ENCODE results near the gene WDR90. TPM values are rescaled to one million over a fixed set of nuclear protein-coding genes. Genes with fewer than 3 reads are reported as not detected.

Gene WDR90
- total and polyA plus RNA-seq, 2 of the 13 experiments (the other 11 are each of a cell fraction or from before 2014, with no cell fraction given) = 14.9 to 28.9 TPM

DNA sequence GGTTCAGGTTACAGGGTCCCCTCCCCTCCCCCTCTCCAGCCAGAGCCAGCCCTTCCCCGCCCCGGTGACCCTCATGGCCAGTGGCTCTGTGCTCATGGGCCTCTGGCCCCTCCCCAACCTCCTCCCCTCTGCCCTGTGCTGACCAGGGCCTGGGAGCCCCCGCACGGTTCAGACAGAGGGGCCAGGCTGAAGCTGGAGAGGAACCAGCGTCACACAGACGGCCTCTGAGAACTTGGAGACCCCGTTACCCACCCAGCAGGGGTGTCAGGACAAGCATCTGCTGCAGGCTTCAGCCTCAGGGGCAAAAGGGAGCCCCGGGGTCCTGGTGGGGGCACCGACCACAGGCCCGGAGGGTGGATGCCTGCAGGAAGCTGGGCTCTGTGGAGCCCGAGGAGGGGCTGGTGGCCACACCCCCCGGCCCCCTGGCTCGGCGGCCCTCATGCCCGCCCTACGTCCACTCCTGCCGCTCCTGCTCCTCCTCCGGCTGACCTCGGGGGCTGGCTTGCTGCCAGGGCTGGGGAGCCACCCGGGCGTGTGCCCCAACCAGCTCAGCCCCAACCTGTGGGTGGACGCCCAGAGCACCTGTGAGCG, 18.3 kb upstream of the WDR90 start, which contains the start of gene WFIKKN1 (continued):
- TF ChIP-seq, protein P1, sequence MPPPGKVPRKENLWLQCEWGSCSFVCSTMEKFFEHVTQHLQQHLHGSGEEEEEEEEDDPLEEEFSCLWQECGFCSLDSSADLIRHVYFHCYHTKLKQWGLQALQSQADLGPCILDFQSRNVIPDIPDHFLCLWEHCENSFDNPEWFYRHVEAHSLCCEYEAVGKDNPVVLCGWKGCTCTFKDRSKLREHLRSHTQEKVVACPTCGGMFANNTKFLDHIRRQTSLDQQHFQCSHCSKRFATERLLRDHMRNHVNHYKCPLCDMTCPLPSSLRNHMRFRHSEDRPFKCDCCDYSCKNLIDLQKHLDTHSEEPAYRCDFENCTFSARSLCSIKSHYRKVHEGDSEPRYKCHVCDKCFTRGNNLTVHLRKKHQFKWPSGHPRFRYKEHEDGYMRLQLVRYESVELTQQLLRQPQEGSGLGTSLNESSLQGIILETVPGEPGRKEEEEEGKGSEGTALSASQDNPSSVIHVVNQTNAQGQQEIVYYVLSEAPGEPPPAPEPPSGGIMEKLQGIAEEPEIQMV (CRISPR knock-in tag; IDR thresholded peaks at IDR 0.05; ENCODE audit: low read depth) = no peak
- TF ChIP-seq ZSCAN29 (CRISPR knock-in tag; conservative IDR thresholded peaks at IDR 0.05) (peak; percentile 61; the same call in 1 of the 2 replicates), ZSCAN31 (CRISPR knock-in tag; IDR thresholded peaks at IDR 0.05; ENCODE audit: low read depth) (peak; percentile 63; the same call in 1 of the 2 replicates), AKAP8 (CRISPR knock-in tag; IDR thresholded peaks at IDR 0.05) (peak; percentile 95), SP5 (CRISPR knock-in tag; IDR thresholded peaks at IDR 0.05; ENCODE audit: borderline replicate concordance, low read depth) (peak; percentile 43), NFYB (CRISPR knock-in tag; IDR thresholded peaks at IDR 0.05) (0 out of 2 replicates have a peak, but pooled peaks have one; percentile 13), ZNF343 (CRISPR knock-in tag; IDR thresholded peaks at IDR 0.05) (no peak), PHF21A (CRISPR knock-in tag; IDR thresholded peaks at IDR 0.05) (peak; percentile 24; the same call in 1 of the 2 replicates), AGO2 (optimal IDR thresholded peaks at IDR 0.05; ENCODE audit: low read depth, low read length) (peak; percentile 90), ZC3H13 (CRISPR knock-in tag; IDR thresholded peaks at IDR 0.05) (0 out of 2 replicates have a peak, but pooled peaks have one; percentile 13), FOXK1 (CRISPR knock-in tag; IDR thresholded peaks at IDR 0.05; ENCODE audit: borderline replicate concordance, low read depth) (0 out of 2 replicates have a peak, but pooled peaks have one; percentile 30), ZNF292 (CRISPR knock-in tag; IDR thresholded peaks at IDR 0.05; ENCODE audit: borderline replicate concordance, low read depth) (peak; percentile 35; the same call in 1 of the 2 replicates), ZNF772 (CRISPR knock-in tag; IDR thresholded peaks at IDR 0.05) (no peak), ATM (IDR thresholded peaks at IDR 0.05; ENCODE audit: borderline replicate concordance) (no peak), ZBTB38 (CRISPR knock-in tag; IDR thresholded peaks at IDR 0.05) (no peak), PPARG (CRISPR knock-in tag; conservative IDR thresholded peaks at IDR 0.05) (no peak), SP4 (CRISPR knock-in tag; IDR thresholded peaks at IDR 0.05) (no peak; the same call in 1 of the 2 replicates), YEATS4 (CRISPR knock-in tag; IDR thresholded peaks at IDR 0.05; ENCODE audit: borderline replicate concordance) (peak; percentile 73; the same call in 1 of the 2 replicates), NR2F1 (CRISPR knock-in tag; IDR thresholded peaks at IDR 0.05) (peak in 1 of 2 experiments; percentile 10; a peak in 1 of 4 replicates), KDM6A (CRISPR knock-in tag; IDR thresholded peaks at IDR 0.05; ENCODE audit: low read depth) (no peak), SOX6 (IDR thresholded peaks at IDR 0.05) (no peak), SOX6 (CRISPR knock-in tag; IDR thresholded peaks at IDR 0.05) (0 out of 2 replicates have a peak, but pooled peaks have one; percentile 9), MIER2 (CRISPR knock-in tag; IDR thresholded peaks at IDR 0.05) (no peak)
- TF ChIP-seq, protein P2, sequence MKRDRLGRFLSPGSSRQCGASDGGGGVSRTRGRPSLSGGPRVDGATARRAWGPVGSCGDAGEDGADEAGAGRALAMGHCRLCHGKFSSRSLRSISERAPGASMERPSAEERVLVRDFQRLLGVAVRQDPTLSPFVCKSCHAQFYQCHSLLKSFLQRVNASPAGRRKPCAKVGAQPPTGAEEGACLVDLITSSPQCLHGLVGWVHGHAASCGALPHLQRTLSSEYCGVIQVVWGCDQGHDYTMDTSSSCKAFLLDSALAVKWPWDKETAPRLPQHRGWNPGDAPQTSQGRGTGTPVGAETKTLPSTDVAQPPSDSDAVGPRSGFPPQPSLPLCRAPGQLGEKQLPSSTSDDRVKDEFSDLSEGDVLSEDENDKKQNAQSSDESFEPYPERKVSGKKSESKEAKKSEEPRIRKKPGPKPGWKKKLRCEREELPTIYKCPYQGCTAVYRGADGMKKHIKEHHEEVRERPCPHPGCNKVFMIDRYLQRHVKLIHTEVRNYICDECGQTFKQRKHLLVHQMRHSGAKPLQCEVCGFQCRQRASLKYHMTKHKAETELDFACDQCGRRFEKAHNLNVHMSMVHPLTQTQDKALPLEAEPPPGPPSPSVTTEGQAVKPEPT (CRISPR knock-in tag; IDR thresholded peaks at IDR 0.05; ENCODE audit: low read depth) = peak; percentile 24; the same call in 1 of the 2 replicates
- TF ChIP-seq, protein P3, sequence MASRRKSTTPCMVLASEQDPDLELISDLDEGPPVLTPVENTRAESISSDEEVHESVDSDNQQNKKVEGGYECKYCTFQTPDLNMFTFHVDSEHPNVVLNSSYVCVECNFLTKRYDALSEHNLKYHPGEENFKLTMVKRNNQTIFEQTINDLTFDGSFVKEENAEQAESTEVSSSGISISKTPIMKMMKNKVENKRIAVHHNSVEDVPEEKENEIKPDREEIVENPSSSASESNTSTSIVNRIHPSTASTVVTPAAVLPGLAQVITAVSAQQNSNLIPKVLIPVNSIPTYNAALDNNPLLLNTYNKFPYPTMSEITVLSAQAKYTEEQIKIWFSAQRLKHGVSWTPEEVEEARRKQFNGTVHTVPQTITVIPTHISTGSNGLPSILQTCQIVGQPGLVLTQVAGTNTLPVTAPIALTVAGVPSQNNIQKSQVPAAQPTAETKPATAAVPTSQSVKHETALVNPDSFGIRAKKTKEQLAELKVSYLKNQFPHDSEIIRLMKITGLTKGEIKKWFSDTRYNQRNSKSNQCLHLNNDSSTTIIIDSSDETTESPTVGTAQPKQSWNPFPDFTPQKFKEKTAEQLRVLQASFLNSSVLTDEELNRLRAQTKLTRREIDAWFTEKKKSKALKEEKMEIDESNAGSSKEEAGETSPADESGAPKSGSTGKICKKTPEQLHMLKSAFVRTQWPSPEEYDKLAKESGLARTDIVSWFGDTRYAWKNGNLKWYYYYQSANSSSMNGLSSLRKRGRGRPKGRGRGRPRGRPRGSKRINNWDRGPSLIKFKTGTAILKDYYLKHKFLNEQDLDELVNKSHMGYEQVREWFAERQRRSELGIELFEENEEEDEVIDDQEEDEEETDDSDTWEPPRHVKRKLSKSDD (CRISPR knock-in tag; IDR thresholded peaks at IDR 0.05; ENCODE audit: low read depth) = no peak
